Activated CD8-positive, alpha-beta memory T cell treated with anti-CD3 and anti-CD28 coated beads, Interleukin-2, amount 50 U/mL, for 24 hours (primary cell): ENCODE results near the gene ARHGAP22.

ENCODE experiments used
- DNase-seq: peaks from one replicate; pipeline ENCODE4 v3.0.0-alpha.2; 2020; ENCODE audit errors: extremely low read depth

ARHGAP22 gene

DNA sequence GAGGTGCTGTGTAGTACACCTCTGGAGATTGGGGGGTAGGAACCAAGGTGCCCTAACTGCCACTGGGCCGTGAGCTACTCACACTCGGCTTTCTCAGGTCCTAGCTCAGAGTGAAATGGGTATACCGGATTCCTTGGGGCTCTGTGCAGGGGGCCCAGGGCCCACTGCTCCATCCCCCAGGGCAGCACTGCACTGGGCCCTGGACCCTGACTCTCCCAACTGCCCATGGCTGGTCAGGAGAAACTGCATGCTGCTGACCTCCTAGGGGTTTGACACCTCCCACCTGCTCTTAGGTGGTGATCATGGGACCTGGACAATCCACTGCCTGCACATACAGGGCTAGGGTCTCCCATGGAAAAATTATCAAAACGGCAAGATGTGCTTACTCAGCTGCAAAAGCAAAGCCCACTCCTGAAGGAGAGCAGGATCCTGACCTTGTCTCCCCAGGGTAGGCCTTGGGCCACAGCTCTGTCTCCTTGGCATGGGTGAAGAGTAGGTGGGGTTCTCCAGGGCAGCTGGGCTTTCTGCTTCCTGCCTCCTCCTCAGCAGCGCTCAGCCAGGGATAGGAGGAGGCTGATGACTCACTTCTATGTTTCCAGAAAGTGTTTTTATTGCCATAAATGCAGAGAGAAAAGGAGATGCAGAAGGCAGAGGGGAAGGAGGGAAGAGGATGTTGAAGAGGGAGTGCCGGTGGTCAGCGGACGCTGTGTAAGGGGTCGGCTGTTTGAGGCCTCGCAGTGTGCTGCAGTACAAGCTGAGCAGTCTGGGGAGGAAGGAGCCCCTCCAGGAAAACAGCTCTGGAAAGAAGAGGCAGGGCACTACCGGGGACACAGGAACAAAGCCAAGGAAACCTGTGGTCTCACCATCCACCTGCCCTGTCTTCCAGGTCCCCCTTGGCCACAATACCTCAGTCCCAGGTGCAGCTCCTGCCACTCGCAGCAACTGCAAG lies 107.8 kb downstream of the ARHGAP22 start:
- no peak for DNase-seq

DNA sequence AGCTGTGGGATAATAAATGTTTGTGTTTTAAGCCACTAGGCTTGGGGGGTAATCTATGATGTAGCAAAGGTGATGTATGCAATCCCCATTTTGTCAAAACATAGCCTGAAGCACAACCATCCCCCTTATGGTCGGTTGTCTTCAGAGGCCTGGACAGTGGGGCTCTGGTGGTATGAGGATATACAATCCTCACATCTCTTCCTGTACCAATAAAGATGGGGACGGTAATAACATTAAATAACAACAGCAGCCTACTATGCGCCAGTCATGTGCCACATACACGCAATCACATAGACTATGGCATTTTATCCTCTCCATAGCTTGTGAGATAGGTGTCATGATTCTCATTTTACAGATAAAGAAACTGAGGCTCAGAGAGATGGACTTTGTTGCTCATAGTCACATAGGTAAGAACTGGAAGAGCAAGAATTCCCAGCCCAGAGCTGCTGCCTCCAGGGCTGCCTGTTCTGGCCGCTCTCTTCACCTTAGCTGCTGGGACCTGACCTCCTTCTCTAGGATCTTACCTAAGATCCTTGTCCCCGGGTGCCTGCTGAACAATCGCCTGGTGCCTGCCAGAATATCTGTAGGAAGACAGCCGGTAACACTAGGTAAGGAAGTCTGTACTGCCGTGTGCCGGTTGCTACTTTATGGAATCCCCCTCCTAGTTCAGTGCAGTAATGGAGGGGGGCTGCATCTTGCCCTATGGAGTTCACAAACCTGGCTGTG lies 108.6 kb downstream of the ARHGAP22 start:
- DNase-seq = no peak

- DNase-seq = no peak
These were observed 109.4 kb downstream of the ARHGAP22 start for GRCh38 chr10:48495282-48496045.

GRCh38 chr10:48494611-48495010 lies 110.3 kb downstream of the ARHGAP22 start:
- DNase-seq = no peak

GRCh38 chr10:48494073-48494472 lies 110.8 kb downstream of the ARHGAP22 start:
- DNase-seq = no peak

- no peak for DNase-seq
These were observed 111.6 kb downstream of the ARHGAP22 start for GRCh38 chr10:48493083-48493871.

DNA sequence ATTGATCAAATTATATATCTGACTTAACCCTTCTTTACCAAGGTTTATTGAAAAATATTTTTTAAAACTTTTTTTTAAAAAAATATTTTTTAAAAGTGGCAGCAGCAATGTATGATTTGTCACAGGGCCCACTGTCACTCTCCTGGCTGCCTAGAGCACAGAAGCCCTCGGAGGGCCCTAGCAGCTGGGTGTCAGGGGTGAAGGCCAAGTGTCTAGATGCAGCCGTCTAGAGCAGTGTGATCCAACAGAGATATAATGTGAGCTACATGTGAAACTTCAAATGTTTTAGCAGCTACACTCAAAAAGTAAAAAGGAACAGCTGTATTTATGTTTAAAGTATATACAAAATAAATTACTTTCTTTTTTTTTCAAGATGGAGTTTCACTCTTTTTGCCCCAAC lies 112.7 kb downstream of the ARHGAP22 start:
- no peak for DNase-seq

- no peak for DNase-seq
These were observed 113.3 kb downstream of the ARHGAP22 start for GRCh38 chr10:48491392-48492139.

DNA sequence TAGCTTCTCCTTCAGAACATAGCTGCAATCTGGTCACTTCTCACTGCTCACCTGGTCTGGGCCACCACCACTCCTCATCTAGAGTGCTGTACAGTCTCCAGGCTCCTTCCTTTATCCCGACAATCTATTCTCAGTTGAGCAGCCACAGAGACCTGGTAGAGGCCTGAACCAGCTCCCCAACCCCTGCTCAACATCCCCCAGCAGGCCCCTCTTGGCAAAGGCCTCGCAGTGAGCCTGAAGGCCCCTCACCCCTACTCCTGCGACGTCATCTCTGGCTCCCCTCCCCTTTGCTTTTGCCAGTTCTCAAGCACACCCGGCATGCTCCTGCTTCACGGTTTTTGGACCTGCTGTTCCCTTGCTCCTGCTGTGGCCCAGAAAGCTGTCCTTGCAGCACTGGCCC lies 113.9 kb downstream of the ARHGAP22 start:
- DNase-seq = no peak

DNA sequence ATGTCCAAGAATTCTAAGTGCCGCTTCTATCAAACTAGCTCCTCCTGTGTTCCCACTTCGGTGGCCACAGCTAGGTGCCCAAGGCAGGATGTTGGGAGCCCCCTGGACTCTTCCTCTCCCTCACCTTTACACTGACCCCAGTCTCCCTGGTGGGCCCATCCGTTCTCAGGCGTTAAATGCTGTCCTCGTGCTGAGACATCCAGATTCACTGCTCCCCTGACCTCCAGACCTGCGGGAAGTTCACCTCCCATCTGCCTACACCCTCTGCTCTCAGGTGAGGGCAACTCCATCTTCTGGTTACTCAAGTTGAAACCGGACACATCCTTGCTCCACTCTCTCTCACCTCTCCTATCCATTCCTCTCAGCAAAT lies 114.3 kb downstream of the ARHGAP22 start:
- DNase-seq = no peak

DNA sequence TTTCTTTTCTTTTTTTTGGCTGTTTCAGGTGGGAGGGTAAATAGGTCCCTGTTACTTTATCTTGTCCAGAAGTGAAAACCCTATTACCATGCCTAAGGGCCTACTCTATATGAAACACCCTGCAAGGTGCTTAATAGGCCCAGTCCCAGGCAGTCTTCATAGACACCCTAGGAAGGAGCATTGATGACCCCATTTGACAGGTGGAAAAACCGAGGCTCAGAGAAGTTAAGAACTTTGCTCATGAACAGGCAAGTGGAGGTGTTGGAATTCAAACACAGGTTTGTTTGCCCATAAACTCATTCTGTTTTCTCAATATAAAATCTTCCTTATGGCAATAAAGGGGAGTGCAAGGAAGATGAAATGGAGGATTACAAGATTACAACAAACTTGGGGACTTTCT lies 115.8 kb downstream of the ARHGAP22 start:
- no peak for DNase-seq

DNA sequence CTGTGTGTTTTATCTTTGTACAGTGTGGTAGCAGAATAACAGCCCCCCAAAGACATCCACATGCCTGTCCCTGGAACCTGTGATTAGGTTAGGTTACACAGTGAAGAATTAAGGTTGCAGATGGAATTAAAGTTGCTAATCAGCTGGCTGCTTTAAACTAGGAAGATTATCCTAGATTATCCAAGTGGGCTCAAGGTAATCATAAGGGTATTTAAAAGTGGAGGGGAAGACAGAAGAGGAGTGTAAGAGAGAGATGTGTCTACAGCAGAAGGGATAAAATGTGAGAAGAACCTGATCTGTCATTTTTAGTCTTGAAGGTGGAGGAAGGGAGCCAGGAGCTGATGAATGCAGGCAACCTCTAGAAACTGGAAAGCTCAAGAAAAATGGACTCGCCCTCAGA lies 117.6 kb downstream of the ARHGAP22 start:
- no peak for DNase-seq

- DNase-seq = no peak
These were observed 119.2 kb downstream of the ARHGAP22 start for GRCh38 chr10:48485711-48486110.

GRCh38 chr10:48484911-48485310 lies 120.0 kb downstream of the ARHGAP22 start:
- DNase-seq = no peak

- DNase-seq = no peak
These were observed 122.7 kb downstream of the ARHGAP22 start for GRCh38 chr10:48482207-48482606.

GRCh38 chr10:48481385-48481784 lies 123.5 kb downstream of the ARHGAP22 start:
- no peak for DNase-seq

DNA sequence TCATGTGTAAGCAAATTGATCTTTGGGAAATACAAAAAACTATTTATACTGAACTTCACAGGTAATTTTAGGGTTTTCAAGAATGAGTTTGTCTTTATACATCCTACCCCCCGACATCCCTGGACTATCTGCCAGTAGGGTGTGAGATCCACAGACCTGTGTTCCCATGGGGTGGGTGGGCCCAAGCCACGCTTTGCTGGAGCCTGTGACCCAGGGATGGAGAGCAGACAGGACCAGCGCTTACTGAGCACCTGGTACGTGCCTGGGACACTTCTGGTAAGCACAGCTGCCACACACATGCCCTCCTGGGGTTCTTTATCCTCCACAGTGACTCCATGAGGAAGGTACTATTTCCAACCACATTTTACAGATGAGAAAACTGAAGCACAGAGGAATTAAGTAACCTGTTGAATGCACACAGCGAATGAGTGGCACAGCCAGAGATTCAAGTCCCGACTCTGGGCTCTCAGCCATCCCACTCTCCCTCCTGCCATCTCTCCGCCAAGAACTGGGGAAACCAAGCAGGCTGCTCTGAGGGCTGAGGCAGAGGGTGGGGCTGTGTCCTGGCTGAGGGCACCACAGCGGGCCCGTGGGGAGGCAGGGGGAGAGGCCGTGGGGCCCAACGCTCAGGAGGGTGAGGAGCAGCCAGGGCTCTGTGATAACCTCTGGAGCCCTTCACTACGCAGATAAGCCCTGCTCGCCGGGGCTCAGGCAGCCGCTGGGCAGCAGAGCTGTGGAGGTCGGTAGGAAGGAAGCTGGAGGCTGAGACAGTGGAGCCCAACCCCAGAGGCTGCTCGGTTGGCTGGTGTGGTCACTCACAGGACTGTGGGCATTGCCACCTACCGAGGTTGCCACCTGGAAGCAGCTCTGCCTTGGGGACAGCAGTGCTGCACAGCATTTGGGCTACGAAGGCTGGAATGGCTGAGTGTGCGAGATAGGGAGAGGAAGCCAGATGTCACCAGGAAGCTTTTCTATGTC lies 124.2 kb downstream of the ARHGAP22 start:
- no peak for DNase-seq

DNA sequence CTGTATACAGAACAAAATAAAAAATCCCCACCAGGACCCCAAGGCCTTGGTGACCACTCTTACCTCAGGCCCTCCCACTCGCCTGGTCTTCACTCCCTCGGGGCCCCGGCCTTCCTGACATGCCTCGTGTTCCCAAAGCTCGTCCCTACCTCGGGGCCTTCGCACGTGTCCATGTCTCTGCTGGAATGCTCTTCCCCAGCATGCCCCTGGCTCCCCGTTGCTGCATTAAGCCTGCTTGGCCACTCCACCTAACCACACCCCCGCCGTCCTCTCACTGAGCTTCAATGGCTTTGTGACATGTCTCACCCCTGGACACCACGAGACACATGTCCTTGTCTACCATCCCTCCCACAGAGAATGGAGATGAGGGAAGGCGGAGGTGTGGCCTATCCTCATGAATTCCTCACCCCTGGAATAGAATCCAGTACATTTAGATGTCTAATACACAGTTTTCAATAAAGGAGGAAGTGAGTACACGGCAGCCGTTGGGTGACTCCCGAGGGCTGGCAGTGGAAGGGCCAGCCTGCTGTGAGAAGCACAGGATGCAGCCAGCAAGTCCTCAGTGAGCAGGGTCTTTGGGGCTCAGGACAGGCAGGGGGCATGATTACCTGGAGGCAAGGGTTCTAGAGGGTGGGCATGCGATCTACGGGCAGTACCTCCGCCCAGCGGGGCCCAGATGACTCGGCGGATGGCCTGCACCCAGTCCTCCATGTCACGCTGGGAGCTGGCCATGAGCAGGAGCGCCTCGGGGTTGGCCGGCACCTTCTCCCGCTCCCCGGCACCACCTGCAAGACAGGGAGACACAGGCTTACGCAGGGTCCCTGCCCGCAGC lies 125.7 kb downstream of the ARHGAP22 start:
- DNase-seq = no peak

DNA sequence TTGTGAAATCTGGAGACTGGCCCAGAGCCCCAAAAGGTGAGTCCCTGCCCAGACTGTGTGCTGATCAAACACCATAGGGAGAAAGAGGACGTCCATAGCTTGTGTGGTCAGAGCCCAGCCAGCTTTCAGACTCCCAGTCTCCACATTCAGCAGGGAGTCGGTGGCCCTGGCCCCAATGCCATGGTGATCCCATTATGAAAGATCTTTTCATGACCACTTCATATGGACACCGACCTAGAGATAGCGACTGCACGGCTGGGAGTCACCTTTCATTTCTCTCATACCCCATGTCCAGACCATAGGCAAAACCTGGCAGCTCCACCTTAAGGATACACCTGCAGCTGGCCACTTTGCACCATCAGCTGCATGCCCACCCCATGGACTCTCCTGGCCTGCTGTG lies 126.4 kb downstream of the ARHGAP22 start:
- DNase-seq = no peak
